Upper lobe of left lung (tissue), 6 donors: ENCODE data around the gene CD83. TPM values are rescaled to one million over a fixed set of nuclear protein-coding genes. Genes with fewer than 3 reads are reported as not detected.

Experiments used
- ATAC-seq, 2 donors: fragments of 200-7000 bp; cut with Tn5 transposase; one replicate each; pipeline ENCODE4 v1.9.1; 2022; ENCODE audit warnings: mild to moderate bottlenecking in 2 of 2, moderate library complexity in 2 of 2; ENCODE audit not compliant: low FRiP score in 2 of 2
- DNase-seq, 2 donors: peaks; one replicate each; pipeline ENCODE4 v3.0.0-alpha.2; 2019 to 2020
- H3K27ac ChIP-seq, 4 donors: fragments of 200-600 bp; sonication (generic); one replicate each; pipeline ENCODE4 v1.5.1; 2016 to 2019
- H3K27me3 ChIP-seq, 4 donors: fragments of 200-600 bp; sonication (generic); one replicate each; pipeline ENCODE4 v1.5.1; 2017 to 2019
- H3K36me3 ChIP-seq, 4 donors: fragments of 200-600 bp; sonication (generic); one replicate each; pipeline ENCODE4 v1.5.1; 2016 to 2019
- H3K4me1 ChIP-seq, 4 donors: fragments of 200-600 bp; sonication (generic); one replicate each; pipeline ENCODE4 v1.5.1; 2018 to 2019
- H3K4me3 ChIP-seq, 4 donors: fragments of 200-600 bp; sonication (generic); one replicate each; pipeline ENCODE4 v1.5.1; 2017 to 2019; ENCODE audit warnings: mild to moderate bottlenecking in 2 of 4, moderate library complexity in 1 of 4
- H3K9me3 ChIP-seq, 4 donors: fragments of 200-600 bp; sonication (generic); one replicate each; pipeline ENCODE4 v1.5.1; 2018 to 2019
- EP300 ChIP-seq, 4 donors: sonication (generic); formaldehyde crosslinking; IDR thresholded peaks; one replicate each; pipeline ENCODE4 v1.5.1; 2017; ENCODE audit warnings: antibody characterized with exemption in 4 of 4, control low read depth in 2 of 4
- POLR2A ChIP-seq, 4 donors: fragments of 450-650 bp; IDR thresholded peaks; one replicate each; pipeline ENCODE4 v1.5.1; 2016 to 2017; ENCODE audit warnings: antibody characterized with exemption in 4 of 4, mild to moderate bottlenecking in 2 of 4
- POLR2AphosphoS5 ChIP-seq, 2 donors: sonication (generic); formaldehyde crosslinking; IDR thresholded peaks; one replicate each; pipeline ENCODE4 v1.5.1; 2017; ENCODE audit warnings: antibody characterized with exemption in 2 of 2
- WGBS, 2 donors: methylation state at CpG; one replicate each; pipeline ENCODE4 v1.1.5; 2017 to 2018; 5-methylcytosine and 5-hydroxymethylcytosine counted together
- total RNA-seq, 6 donors: library from RNA; depleted of rRNA in 4 of 6; stranded (reverse); fragments of >200 nt in 4 of 6; gene quantifications; one replicate each; pipeline versions ENCODE4 v1.1.0 to v1.2.1, GENCODE V29; 2016 to 2021
- TF ChIP-seq, protein P1 (sequence below), 6 experiments: fragments of 450-650 bp in 4 of 6; fragments of 200-600 bp in 2 of 6; sonication (generic) in 2 of 6; IDR thresholded peaks; one replicate each; pipeline ENCODE4 v1.5.1; 2016 to 2019; ENCODE audit warnings: antibody characterized with exemption in 6 of 6
- donor health status: DM: no; HTN: no; CAD: no; lungs with moderate emphysema.
- donor health status: DM: no; HTN: yes; CAD: no; lungs with severe emphysema.

The CD83 gene
- total RNA-seq, 6 donors from 2014 or later: 13.6 to 40.6 (median 21.5) TPM

- 93 to 97% methylated on average over 4 of the region's 4 CpGs for WGBS, 2 donors
- no peaks in the 10 kb centered on the region for H3K9me3 ChIP-seq
- no peak for DNase-seq
- TF ChIP-seq POLR2A (IDR thresholded peaks at IDR 0.05): no peak
- no peak for TF ChIP-seq POLR2AphosphoS5 (IDR thresholded peaks at IDR 0.05)
- no peak for ATAC-seq
- no peak overlapping the region for H3K27ac ChIP-seq
- peaks cover 0 to 19% (median 13%) of the 10 kb centered on the region in 4 donors for H3K36me3 ChIP-seq
- H3K4me3 ChIP-seq: no peak overlapping the region
- H3K4me1 ChIP-seq: peaks cover 3 to 9% (median 9%) of the 10 kb centered on the region in 4 donors
- H3K27me3 ChIP-seq: no peaks in the 10 kb centered on the region
Observed at GRCh38 chr6:14132921-14133275, 15.3 kb downstream of the CD83 start.

- no peak for ATAC-seq
- Histone ChIP-seq H3K4me3 (no peak overlapping the region), H3K36me3 (peaks cover 0 to 19% (median 13%) of the 10 kb centered on the region in 4 donors), H3K4me1 (peaks cover 0 to 2% (median under 1%) of the 10 kb centered on the region in 4 donors), H3K27ac (no peak overlapping the region), H3K27me3 (no peaks in the 10 kb centered on the region), H3K9me3 (no peaks in the 10 kb centered on the region)
- 92 to 99% methylated on average over 4 of the region's 4 CpGs for WGBS, 2 donors
- TF ChIP-seq POLR2A (IDR thresholded peaks at IDR 0.05): no peak
- TF ChIP-seq, protein P1, sequence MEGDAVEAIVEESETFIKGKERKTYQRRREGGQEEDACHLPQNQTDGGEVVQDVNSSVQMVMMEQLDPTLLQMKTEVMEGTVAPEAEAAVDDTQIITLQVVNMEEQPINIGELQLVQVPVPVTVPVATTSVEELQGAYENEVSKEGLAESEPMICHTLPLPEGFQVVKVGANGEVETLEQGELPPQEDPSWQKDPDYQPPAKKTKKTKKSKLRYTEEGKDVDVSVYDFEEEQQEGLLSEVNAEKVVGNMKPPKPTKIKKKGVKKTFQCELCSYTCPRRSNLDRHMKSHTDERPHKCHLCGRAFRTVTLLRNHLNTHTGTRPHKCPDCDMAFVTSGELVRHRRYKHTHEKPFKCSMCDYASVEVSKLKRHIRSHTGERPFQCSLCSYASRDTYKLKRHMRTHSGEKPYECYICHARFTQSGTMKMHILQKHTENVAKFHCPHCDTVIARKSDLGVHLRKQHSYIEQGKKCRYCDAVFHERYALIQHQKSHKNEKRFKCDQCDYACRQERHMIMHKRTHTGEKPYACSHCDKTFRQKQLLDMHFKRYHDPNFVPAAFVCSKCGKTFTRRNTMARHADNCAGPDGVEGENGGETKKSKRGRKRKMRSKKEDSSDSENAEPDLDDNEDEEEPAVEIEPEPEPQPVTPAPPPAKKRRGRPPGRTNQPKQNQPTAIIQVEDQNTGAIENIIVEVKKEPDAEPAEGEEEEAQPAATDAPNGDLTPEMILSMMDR (IDR thresholded peaks at IDR 0.05): no peak
- no peak for TF ChIP-seq POLR2AphosphoS5 (IDR thresholded peaks at IDR 0.05)
- TF ChIP-seq EP300 (IDR thresholded peaks at IDR 0.05): no peak
- no peak for DNase-seq
Observed at GRCh38 chr6:14134211-14134910, 16.8 kb downstream of the CD83 start.

DNA sequence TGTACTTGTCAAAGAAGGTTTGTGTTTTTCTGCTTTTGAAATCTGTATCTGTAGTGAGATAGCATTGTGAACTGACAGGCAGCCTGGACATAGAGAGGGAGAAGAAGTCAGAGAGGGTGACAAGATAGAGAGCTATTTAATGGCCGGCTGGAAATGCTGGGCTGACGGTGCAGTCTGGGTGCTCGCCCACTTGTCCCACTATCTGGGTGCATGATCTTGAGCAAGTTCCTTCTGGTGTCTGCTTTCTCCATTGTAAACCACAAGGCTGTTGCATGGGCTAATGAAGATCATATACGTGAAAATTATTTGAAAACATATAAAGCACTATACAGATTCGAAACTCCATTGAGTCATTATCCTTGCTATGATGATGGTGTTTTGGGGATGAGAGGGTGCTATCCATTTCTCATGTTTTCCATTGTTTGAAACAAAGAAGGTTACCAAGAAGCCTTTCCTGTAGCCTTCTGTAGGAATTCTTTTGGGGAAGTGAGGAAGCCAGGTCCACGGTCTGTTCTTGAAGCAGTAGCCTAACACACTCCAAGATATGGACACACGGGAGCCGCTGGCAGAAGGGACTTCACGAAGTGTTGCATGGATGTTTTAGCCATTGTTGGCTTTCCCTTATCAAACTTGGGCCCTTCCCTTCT lies 18.4 kb downstream of the CD83 start:
- DNase-seq (no peak), ATAC-seq (peak in 1 of 2 donors; percentile 34)
- Histone ChIP-seq H3K9me3 (no peaks in the 10 kb centered on the region), H3K27me3 (no peaks in the 10 kb centered on the region), H3K36me3 (peaks cover 0 to 19% (median 13%) of the 10 kb centered on the region in 4 donors), H3K4me3 (no peak overlapping the region), H3K4me1 (no peaks in the 10 kb centered on the region), H3K27ac (no peak overlapping the region)
- TF ChIP-seq POLR2AphosphoS5 (IDR thresholded peaks at IDR 0.05): no peak
- TF ChIP-seq EP300 (IDR thresholded peaks at IDR 0.05): no peak
- no peak for TF ChIP-seq POLR2A (IDR thresholded peaks at IDR 0.05)
- TF ChIP-seq, protein P1 (IDR thresholded peaks at IDR 0.05): no peak
- 72 to 81% methylated on average over 9 of the region's 9 CpGs for WGBS, 2 donors

DNA sequence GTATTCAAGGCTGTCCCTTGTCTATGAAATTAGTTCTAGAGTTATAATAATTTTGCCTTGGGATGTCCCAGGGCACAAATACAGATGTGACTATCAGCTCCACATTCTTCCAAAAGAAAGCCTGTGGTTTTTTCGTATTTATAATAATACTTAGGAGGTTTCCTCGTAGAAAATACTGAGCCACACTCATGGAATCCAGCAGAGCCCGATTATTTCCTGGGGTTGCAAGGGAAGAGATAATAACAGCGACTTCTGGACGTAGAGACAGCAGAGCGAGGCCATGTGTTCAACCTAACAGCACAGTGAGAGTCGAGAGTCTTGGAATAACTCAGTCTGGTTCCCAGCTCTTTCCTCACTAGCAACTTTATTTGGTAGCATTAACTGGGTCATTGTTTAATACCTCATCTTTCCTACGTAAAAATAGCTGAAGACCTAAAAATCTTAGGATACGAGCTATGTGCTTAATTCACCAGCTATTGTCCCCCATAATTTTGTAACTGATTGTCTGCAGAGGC lies 21.2 kb downstream of the CD83 start:
- no peaks in the 10 kb centered on the region for H3K27me3 ChIP-seq
- WGBS, 2 donors: 94 to 97% methylated on average over 9 of the region's 9 CpGs
- no peak for DNase-seq
- H3K36me3 ChIP-seq: peaks cover 0 to 15% (median 9%) of the 10 kb centered on the region in 4 donors
- TF ChIP-seq POLR2AphosphoS5 (IDR thresholded peaks at IDR 0.05): no peak
- TF ChIP-seq, protein P1 (IDR thresholded peaks at IDR 0.05): no peak
- TF ChIP-seq EP300 (IDR thresholded peaks at IDR 0.05): no peak
- no peak for TF ChIP-seq POLR2A (IDR thresholded peaks at IDR 0.05)
- no peak for ATAC-seq
- H3K4me1 ChIP-seq: no peaks in the 10 kb centered on the region
- no peak overlapping the region for H3K4me3 ChIP-seq
- no peak overlapping the region for H3K27ac ChIP-seq
- no peaks in the 10 kb centered on the region for H3K9me3 ChIP-seq

GRCh38 chr6:14141351-14142062 lies 23.9 kb downstream of the CD83 start:
- Histone ChIP-seq H3K9me3 (no peaks in the 10 kb centered on the region), H3K36me3 (no peaks in the 10 kb centered on the region), H3K4me3 (no peak overlapping the region), H3K27ac (no peak overlapping the region), H3K4me1 (peaks cover 0 to 8% (median 0%) of the 10 kb centered on the region in 4 donors), H3K27me3 (no peaks in the 10 kb centered on the region)
- 73 to 79% methylated on average over 5 of the region's 5 CpGs for WGBS, 2 donors
- ATAC-seq (no peak), DNase-seq (no peak)
- TF ChIP-seq POLR2A (IDR thresholded peaks at IDR 0.05): no peak
- TF ChIP-seq EP300 (IDR thresholded peaks at IDR 0.05): no peak
- TF ChIP-seq, protein P1 (IDR thresholded peaks at IDR 0.05): no peak
- no peak for TF ChIP-seq POLR2AphosphoS5 (IDR thresholded peaks at IDR 0.05)
